ENCODE measurements around the gene HNRNPH3.

Gene HNRNPH3

GRCh38 chr10:68359189-68359588 lies 27.3 kb downstream of the HNRNPH3 start:
- no peak overlapping the region for H3K4me3 ChIP-seq (ENCODE audit: low read length)

GRCh38 chr10:68362590-68362989 lies 30.7 kb downstream of the HNRNPH3 start:
- DNase-seq (ENCODE audit: low read depth), result no peak
- TF ChIP-seq CTCF (IDR thresholded peaks at IDR 0.05; ENCODE audit: insufficient read depth, low read depth, low read length, missing control alignments), result no peak
- no peak overlapping the region for H3K4me3 ChIP-seq (ENCODE audit: low read length)

More at GRCh38 chr10:68359189-68359588, 27.3 kb downstream of the HNRNPH3 start:
- DNase-seq (ENCODE audit: low read depth), result no peak
- TF ChIP-seq CTCF (IDR thresholded peaks at IDR 0.05; ENCODE audit: insufficient read depth, low read depth, low read length, missing control alignments), result no peak

GRCh38 chr10:68364101-68364886 lies 32.4 kb downstream of the HNRNPH3 start:
- TF ChIP-seq CTCF (IDR thresholded peaks at IDR 0.05; ENCODE audit: insufficient read depth, low read depth, low read length, missing control alignments), result no peak
- no peak overlapping the region for H3K4me3 ChIP-seq (ENCODE audit: low read length)
- no peak for DNase-seq (ENCODE audit: low read depth)

- no peak overlapping the region for H3K4me3 ChIP-seq (ENCODE audit: low read length)
- no peak for DNase-seq (ENCODE audit: low read depth)
- TF ChIP-seq CTCF (IDR thresholded peaks at IDR 0.05; ENCODE audit: insufficient read depth, low read depth, low read length, missing control alignments), result no peak
Measured at GRCh38 chr10:68365611-68366010, 33.7 kb downstream of the HNRNPH3 start.

GRCh38 chr10:68366600-68366999 lies 34.7 kb downstream of the HNRNPH3 start:
- TF ChIP-seq CTCF (IDR thresholded peaks at IDR 0.05; ENCODE audit: insufficient read depth, low read depth, low read length, missing control alignments), result no peak
- DNase-seq (ENCODE audit: low read depth), result no peak
- H3K4me3 ChIP-seq (ENCODE audit: low read length), result no peak overlapping the region

GRCh38 chr10:68367121-68367520 lies 35.3 kb downstream of the HNRNPH3 start:
- no peak for TF ChIP-seq CTCF (IDR thresholded peaks at IDR 0.05; ENCODE audit: insufficient read depth, low read depth, low read length, missing control alignments)
- DNase-seq (ENCODE audit: low read depth), result no peak
- no peak overlapping the region for H3K4me3 ChIP-seq (ENCODE audit: low read length)

GRCh38 chr10:68371604-68372003 lies 39.7 kb downstream of the HNRNPH3 start:
- H3K4me3 ChIP-seq (ENCODE audit: low read length), result no peak overlapping the region
- DNase-seq (ENCODE audit: low read depth), result no peak
- TF ChIP-seq CTCF (IDR thresholded peaks at IDR 0.05; ENCODE audit: insufficient read depth, low read depth, low read length, missing control alignments), result no peak

Data from epithelial cell of esophagus (primary cell).